ENCODE results near the gene STX7. TPM values are rescaled to one million over a fixed set of nuclear protein-coding genes. Genes with fewer than 3 reads are reported as not detected.
"Not testable (repeated sequence)": the region's sequence is repeated elsewhere in the genome, so short reads cannot be mapped to it uniquely, and the experiment has no call there.

Gene STX7
- total RNA-seq, 2 donors from 2014 or later: 36.6 to 41.7 TPM

GRCh38 chr6:132537977-132538376 is 25.1 kb upstream of the STX7 start, which contains the start of gene TAAR9:
TAAR9 (plus strand) TSS chr6:132538277; CDS start chr6:132538290, 13 bp downstream.
- no peak within 1 kb of the TSS for H3K4me3 Mint-ChIP-seq
- H3K27me3 ChIP-seq (ENCODE audit: control insufficient read depth, insufficient read depth, low read length, poor library complexity, severe bottlenecking): peaks cover 33% of the 10 kb centered on the region
- H3K27ac ChIP-seq (ENCODE audit: low read depth, low read length): no peak within 1 kb of the TSS
- WGBS, 2 experiments (ENCODE audit: insufficient coverage in 1 of 2, insufficient read length in 1 of 2): 90 to 97% methylated on average over 3 to 4 of the region's 4 CpGs
- H3K9me3 ChIP-seq (ENCODE audit: control insufficient read depth, low read length): peaks cover 12% of the 10 kb centered on the region
- no peaks in the 10 kb centered on the region for H3K36me3 ChIP-seq (ENCODE audit: control insufficient read depth, insufficient read depth, low read length)
- H3K27me3 Mint-ChIP-seq (ENCODE audit: insufficient read depth): peaks cover 6% of the 10 kb centered on the region
- no peak within 1 kb of the TSS for H3K9ac ChIP-seq (ENCODE audit: extremely low read depth, low read length, poor library complexity, severe bottlenecking)
- H3K4me1 ChIP-seq (ENCODE audit: control insufficient read depth, insufficient read depth, low read length): no peaks in the 10 kb centered on the region
- TF ChIP-seq, protein P1, sequence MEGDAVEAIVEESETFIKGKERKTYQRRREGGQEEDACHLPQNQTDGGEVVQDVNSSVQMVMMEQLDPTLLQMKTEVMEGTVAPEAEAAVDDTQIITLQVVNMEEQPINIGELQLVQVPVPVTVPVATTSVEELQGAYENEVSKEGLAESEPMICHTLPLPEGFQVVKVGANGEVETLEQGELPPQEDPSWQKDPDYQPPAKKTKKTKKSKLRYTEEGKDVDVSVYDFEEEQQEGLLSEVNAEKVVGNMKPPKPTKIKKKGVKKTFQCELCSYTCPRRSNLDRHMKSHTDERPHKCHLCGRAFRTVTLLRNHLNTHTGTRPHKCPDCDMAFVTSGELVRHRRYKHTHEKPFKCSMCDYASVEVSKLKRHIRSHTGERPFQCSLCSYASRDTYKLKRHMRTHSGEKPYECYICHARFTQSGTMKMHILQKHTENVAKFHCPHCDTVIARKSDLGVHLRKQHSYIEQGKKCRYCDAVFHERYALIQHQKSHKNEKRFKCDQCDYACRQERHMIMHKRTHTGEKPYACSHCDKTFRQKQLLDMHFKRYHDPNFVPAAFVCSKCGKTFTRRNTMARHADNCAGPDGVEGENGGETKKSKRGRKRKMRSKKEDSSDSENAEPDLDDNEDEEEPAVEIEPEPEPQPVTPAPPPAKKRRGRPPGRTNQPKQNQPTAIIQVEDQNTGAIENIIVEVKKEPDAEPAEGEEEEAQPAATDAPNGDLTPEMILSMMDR (conservative IDR thresholded peaks at IDR 0.05): no peak
- peaks cover 4% of the 10 kb centered on the region for H3K36me3 Mint-ChIP-seq (ENCODE audit: low read depth)
- peaks cover 25% of the 10 kb centered on the region for H3K9me3 Mint-ChIP-seq
- H3K4me3 ChIP-seq (ENCODE audit: low read length): no peak within 1 kb of the TSS
- H3K27ac Mint-ChIP-seq: no peak within 1 kb of the TSS
- DNase-seq: no peak
- no peaks in the 10 kb centered on the region for H3K4me1 Mint-ChIP-seq

DNA sequence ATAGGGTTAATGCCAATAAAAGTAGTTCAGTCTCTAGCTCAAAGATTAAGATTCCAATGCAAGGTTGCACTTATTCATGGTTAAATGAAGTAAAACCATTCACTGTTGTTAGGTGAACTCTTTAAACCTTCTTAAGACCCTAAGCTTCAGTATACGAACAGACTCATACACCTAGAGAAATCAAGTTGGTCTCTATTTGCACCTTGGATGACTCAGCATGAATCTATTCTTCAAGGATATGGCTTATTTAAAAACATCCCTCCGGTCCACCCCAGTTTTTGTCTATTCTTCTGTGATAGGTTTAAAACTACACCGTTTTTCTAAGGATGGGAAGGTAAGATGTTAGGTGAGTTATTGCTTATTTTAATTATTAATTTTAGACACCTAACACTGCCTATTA is 24.2 kb upstream of the STX7 start:
- H3K9me3 ChIP-seq (ENCODE audit: control insufficient read depth, low read length): peaks cover 12% of the 10 kb centered on the region
- Mint-ChIP-seq H3K27ac (no peak overlapping the region), H3K4me1 (no peaks in the 10 kb centered on the region), H3K27me3 (ENCODE audit: insufficient read depth) (peaks cover 6% of the 10 kb centered on the region), H3K36me3 (ENCODE audit: low read depth) (peaks cover 4% of the 10 kb centered on the region), H3K9me3 (peaks cover 26% of the 10 kb centered on the region), H3K4me3 (no peak overlapping the region)
- no peak overlapping the region for H3K4me3 ChIP-seq (ENCODE audit: low read length)
- no peaks in the 10 kb centered on the region for H3K36me3 ChIP-seq (ENCODE audit: control insufficient read depth, insufficient read depth, low read length)
- H3K9ac ChIP-seq (ENCODE audit: extremely low read depth, low read length, poor library complexity, severe bottlenecking): no peak overlapping the region
- no peak for DNase-seq
- H3K4me1 ChIP-seq (ENCODE audit: control insufficient read depth, insufficient read depth, low read length): no peaks in the 10 kb centered on the region
- H3K27me3 ChIP-seq (ENCODE audit: control insufficient read depth, insufficient read depth, low read length, poor library complexity, severe bottlenecking): peaks cover 29% of the 10 kb centered on the region
- TF ChIP-seq, protein P1 (conservative IDR thresholded peaks at IDR 0.05): no peak
- no peak overlapping the region for H3K27ac ChIP-seq (ENCODE audit: low read depth, low read length)
- WGBS, 2 experiments (ENCODE audit: insufficient coverage in 1 of 2, insufficient read length in 1 of 2): 80 to 88% methylated on average over 1 to 3 of the region's 3 CpGs

- not testable (repeated sequence) for H3K36me3 Mint-ChIP-seq (ENCODE audit: low read depth); H3K4me3 Mint-ChIP-seq; H3K9ac ChIP-seq (ENCODE audit: extremely low read depth, low read length, poor library complexity, severe bottlenecking); H3K36me3 ChIP-seq (ENCODE audit: control insufficient read depth, insufficient read depth, low read length); H3K27me3 Mint-ChIP-seq (ENCODE audit: insufficient read depth); H3K27ac Mint-ChIP-seq; H3K4me1 Mint-ChIP-seq; DNase-seq; H3K4me3 ChIP-seq (ENCODE audit: low read length); H3K27ac ChIP-seq (ENCODE audit: low read depth, low read length); H3K4me1 ChIP-seq (ENCODE audit: control insufficient read depth, insufficient read depth, low read length)
- peaks cover 26% of the 10 kb centered on the region for H3K9me3 Mint-ChIP-seq
- Histone ChIP-seq H3K27me3 (ENCODE audit: control insufficient read depth, insufficient read depth, low read length, poor library complexity, severe bottlenecking) (peaks cover 11% of the 10 kb centered on the region), H3K9me3 (ENCODE audit: control insufficient read depth, low read length) (peaks cover 12% of the 10 kb centered on the region)
- 93 to 100% methylated on average over 1 to 2 of the region's 2 CpGs for WGBS, 2 experiments (ENCODE audit: insufficient coverage in 1 of 2, insufficient read length in 1 of 2)
These were observed 21.6 kb upstream of the STX7 start for GRCh38 chr6:132534546-132534945.
